ENCODE measurements around the gene MSI2. TPM values are rescaled to one million over a fixed set of nuclear protein-coding genes. Genes with fewer than 3 reads are reported as not detected.
"Not testable (repeated sequence)": the region's sequence is repeated elsewhere in the genome, so short reads cannot be mapped to it uniquely, and the experiment has no call there.

MSI2 gene
- total RNA-seq, 1 donor from 2014 or later: 181 TPM

- H3K4me3 Mint-ChIP-seq (ENCODE audit: low read depth): no peak overlapping the region
- H3K36me3 Mint-ChIP-seq (ENCODE audit: low read depth): peaks cover 68% of the 10 kb centered on the region
- DNase-seq (ENCODE audit: low spot score): no peak
- H3K27ac Mint-ChIP-seq: no peak overlapping the region
- no peaks in the 10 kb centered on the region for H3K9me3 Mint-ChIP-seq
- H3K27me3 Mint-ChIP-seq (ENCODE audit: low read depth): no peaks in the 10 kb centered on the region
- intact Hi-C loops (cut with micrococcal nuclease): loop anchor here (5.0 kb wide), 1 partner anchor 47 kb away; no protein-coding TSS in a partner anchor
- H3K4me1 Mint-ChIP-seq (ENCODE audit: low read depth): peaks cover 45% of the 10 kb centered on the region
Measured at GRCh38 chr17:57289130-57289529, 32.8 kb downstream of the MSI2 start.

DNA sequence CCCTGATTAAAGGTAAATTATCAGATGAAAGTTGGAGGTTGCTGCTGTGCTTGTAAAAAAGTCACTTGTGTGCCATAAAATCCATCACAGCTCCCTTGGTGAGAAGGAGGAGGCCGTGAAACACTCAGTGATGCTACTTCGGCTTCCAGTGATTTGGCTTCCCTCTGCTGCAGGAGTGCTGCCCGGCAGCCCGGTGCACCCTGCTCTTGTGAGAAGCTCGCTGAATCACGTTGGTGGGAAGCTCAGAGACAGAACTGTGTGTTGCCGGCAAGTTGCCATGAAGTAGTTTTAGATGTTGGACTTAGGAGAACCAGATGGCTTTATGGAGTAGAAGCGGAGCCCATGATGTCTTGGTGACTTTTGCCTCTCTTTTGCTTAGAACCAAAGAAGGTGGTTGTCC lies 33.3 kb downstream of the MSI2 start:
- H3K4me1 Mint-ChIP-seq (ENCODE audit: low read depth): peaks cover 45% of the 10 kb centered on the region
- DNase-seq (ENCODE audit: low spot score): no peak
- H3K9me3 Mint-ChIP-seq: no peaks in the 10 kb centered on the region
- peaks cover 70% of the 10 kb centered on the region for H3K36me3 Mint-ChIP-seq (ENCODE audit: low read depth)
- H3K27me3 Mint-ChIP-seq (ENCODE audit: low read depth): no peaks in the 10 kb centered on the region
- H3K27ac Mint-ChIP-seq: no peak overlapping the region
- intact Hi-C loops (cut with micrococcal nuclease): loop anchor here (5.0 kb wide), 1 partner anchor 47 kb away; no protein-coding TSS in a partner anchor
- no peak overlapping the region for H3K4me3 Mint-ChIP-seq (ENCODE audit: low read depth)

DNA sequence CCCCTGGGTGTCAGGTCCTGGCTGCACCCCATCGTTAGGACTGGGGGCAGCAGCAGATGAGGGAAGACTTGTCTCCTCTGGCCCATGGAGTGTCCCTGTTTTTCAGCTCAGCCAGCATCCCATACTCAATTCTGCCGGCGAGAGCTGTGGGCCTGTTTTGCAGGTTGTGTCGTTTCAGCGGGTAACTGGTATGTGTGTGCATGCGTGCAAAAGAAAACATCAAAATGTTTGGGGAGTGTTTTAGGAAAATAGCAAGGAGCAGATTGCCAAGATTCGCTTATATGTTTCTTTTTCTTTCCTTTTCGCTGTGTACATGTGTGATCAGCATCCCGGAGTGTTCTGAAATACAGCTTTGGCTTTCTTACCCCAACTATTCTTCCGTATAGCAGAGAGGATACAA lies 34.7 kb downstream of the MSI2 start:
- H3K36me3 Mint-ChIP-seq (ENCODE audit: low read depth): peaks cover 80% of the 10 kb centered on the region
- H3K9me3 Mint-ChIP-seq: no peaks in the 10 kb centered on the region
- H3K4me3 Mint-ChIP-seq (ENCODE audit: low read depth): no peak overlapping the region
- H3K4me1 Mint-ChIP-seq (ENCODE audit: low read depth): peaks cover 42% of the 10 kb centered on the region
- DNase-seq (ENCODE audit: low spot score): no peak
- intact Hi-C loops (cut with micrococcal nuclease): no loop called here
- H3K27me3 Mint-ChIP-seq (ENCODE audit: low read depth): no peaks in the 10 kb centered on the region
- H3K27ac Mint-ChIP-seq: no peak overlapping the region

DNA sequence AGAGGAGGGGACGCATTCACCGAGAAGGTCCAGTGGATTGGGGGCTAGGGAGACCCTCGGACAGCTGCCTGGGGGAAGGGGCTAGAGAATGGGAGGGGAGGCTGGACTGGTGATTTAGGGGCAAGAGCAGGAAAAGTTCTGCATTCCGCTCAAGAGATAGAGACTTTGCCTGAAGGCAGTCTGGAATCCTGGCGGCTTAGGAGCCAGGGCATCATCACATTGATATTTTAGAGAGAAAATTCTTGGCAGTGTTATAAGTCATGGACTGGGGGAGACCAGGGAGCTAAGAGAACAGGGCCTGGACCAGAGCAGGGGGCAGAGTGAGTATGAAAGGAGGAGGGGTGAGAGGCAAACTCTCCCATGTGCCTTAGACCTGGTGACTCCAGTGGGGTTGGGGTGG lies 35.8 kb downstream of the MSI2 start:
- Mint-ChIP-seq H3K4me1 (ENCODE audit: low read depth) (peaks cover 33% of the 10 kb centered on the region), H3K9me3 (no peaks in the 10 kb centered on the region), H3K27me3 (ENCODE audit: low read depth) (no peaks in the 10 kb centered on the region), H3K4me3 (ENCODE audit: low read depth) (no peak overlapping the region), H3K36me3 (ENCODE audit: low read depth) (peaks cover 82% of the 10 kb centered on the region), H3K27ac (no peak overlapping the region)
- no peak for DNase-seq (ENCODE audit: low spot score)
- intact Hi-C loops (cut with micrococcal nuclease): no loop called here

- peaks cover 24% of the 10 kb centered on the region for H3K4me1 Mint-ChIP-seq (ENCODE audit: low read depth)
- intact Hi-C loops (cut with micrococcal nuclease): no loop called here
Measured at GRCh38 chr17:57293077-57293476, 36.8 kb downstream of the MSI2 start.

DNA sequence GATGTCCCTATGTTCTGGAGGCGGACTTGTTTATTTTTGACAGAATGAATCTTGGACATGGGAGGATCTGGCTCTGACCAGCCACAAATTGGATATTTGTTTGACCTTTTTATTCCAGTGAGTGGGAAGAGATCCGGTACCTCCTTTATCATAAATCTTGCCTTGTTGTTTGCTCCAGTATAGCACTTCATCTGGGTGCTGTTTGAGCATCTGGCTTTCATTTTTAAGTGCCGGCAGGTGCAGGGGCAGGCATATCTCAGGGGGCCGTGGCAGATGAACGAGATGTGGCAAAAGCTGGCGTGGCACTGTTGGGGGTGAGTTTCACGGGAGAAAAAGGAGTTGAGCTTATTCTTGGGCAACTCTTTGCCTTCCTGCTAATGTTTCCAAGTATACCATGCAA lies 37.8 kb downstream of the MSI2 start:
- Mint-ChIP-seq H3K27ac (no peak overlapping the region), H3K4me1 (ENCODE audit: low read depth) (peaks cover 19% of the 10 kb centered on the region), H3K9me3 (peaks cover 18% of the 10 kb centered on the region), H3K36me3 (ENCODE audit: low read depth) (peaks cover 86% of the 10 kb centered on the region), H3K4me3 (ENCODE audit: low read depth) (no peak overlapping the region), H3K27me3 (ENCODE audit: low read depth) (no peaks in the 10 kb centered on the region)
- DNase-seq (ENCODE audit: low spot score): no peak
- intact Hi-C loops (cut with micrococcal nuclease): no loop called here

More at GRCh38 chr17:57293077-57293476, 36.8 kb downstream of the MSI2 start:
- DNase-seq (ENCODE audit: low spot score): no peak
- Mint-ChIP-seq H3K27ac (no peak overlapping the region), H3K36me3 (ENCODE audit: low read depth) (peaks cover 83% of the 10 kb centered on the region), H3K27me3 (ENCODE audit: low read depth) (no peaks in the 10 kb centered on the region), H3K9me3 (peaks cover 8% of the 10 kb centered on the region), H3K4me3 (ENCODE audit: low read depth) (no peak overlapping the region)

DNA sequence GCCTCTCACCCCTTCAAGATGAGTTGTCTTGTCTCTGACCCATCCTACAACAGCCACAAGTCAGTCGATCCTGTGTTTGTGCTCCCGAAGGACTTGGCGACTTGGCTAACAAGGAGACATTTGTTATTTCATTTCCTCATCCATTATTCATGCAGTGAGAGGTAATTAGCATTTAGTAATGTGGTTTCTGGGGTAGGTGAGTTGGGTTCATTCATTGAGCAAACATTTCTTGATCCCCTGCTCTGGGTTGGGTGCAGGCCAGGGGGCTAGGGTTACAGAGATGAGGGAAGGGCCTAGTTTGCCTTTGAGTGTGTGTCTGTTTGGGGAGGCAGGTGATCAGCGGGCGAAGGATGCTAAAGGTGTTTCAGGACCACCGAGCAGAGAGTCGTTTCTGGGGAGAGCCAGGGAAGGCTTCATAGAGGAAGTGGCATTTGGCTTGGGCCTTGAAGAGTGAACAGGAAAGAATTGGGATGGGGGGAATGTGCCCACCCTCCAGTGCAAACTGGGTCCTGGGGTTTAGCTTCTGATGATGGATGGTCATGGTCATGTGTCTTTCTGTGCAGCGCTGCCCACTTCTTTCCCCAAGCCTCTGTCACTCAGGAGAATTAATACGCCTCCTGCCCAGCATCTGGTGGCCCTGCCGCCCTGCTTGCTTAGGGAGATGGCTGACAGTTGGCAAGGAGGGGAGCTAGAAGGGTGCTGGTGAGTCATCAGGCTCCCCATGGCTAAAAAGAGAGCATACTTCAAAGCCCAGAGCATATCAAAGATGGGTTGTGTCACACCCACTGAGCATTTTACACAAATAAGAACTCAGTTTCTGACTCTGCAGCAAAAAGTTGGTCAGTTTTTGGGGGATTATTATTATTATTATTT lies 38.5 kb downstream of the MSI2 start:
- no peak for DNase-seq (ENCODE audit: low spot score)

DNA sequence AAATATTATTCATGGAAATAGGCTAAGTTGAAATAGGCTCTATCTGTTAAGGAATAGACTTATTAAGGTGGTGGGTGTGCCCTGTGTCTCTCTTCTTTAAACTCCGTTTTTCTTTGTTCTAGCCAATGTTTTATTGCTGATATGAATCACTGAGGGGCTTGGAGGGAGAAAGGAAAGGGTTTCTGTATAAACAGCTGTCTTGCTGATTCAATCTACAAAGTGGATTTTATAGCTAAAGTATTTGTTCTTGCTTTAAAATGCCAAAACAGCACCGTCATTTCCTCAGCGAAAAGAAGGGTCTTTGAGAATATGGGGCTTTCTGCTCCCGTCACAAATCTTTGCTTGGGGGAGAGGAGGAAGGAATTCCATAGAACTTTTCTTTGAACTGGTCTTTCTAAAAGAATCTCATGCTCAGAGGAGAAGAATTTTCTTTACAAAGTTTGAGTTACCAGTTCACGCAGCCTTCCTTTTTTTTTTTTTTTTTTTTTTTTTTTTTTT lies 39.3 kb downstream of the MSI2 start:
- DNase-seq (ENCODE audit: low spot score): no peak
- intact Hi-C loops (cut with micrococcal nuclease): no loop called here
- Mint-ChIP-seq H3K4me1 (ENCODE audit: low read depth) (peaks cover 19% of the 10 kb centered on the region), H3K27ac (peak overlapping the region; percentile 10), H3K9me3 (peaks cover 30% of the 10 kb centered on the region), H3K4me3 (ENCODE audit: low read depth) (no peak overlapping the region), H3K36me3 (ENCODE audit: low read depth) (peaks cover 91% of the 10 kb centered on the region), H3K27me3 (ENCODE audit: low read depth) (no peaks in the 10 kb centered on the region)

More for the DNA sequence above, 38.5 kb downstream of the MSI2 start:
- H3K27ac Mint-ChIP-seq: peak overlapping the region; percentile 50
- H3K4me3 Mint-ChIP-seq (ENCODE audit: low read depth): no peak overlapping the region
- intact Hi-C loops (cut with micrococcal nuclease): no loop called here
- peaks cover 19% of the 10 kb centered on the region for H3K4me1 Mint-ChIP-seq (ENCODE audit: low read depth)
- H3K9me3 Mint-ChIP-seq: peaks cover 23% of the 10 kb centered on the region
- no peaks in the 10 kb centered on the region for H3K27me3 Mint-ChIP-seq (ENCODE audit: low read depth)
- peaks cover 86% of the 10 kb centered on the region for H3K36me3 Mint-ChIP-seq (ENCODE audit: low read depth)

- no peak for DNase-seq (ENCODE audit: low spot score)
- intact Hi-C loops (cut with micrococcal nuclease): no loop called here
- Mint-ChIP-seq H3K9me3 (peaks cover 35% of the 10 kb centered on the region), H3K4me3 (ENCODE audit: low read depth) (no peak overlapping the region), H3K27me3 (ENCODE audit: low read depth) (no peaks in the 10 kb centered on the region), H3K36me3 (ENCODE audit: low read depth) (peaks cover 92% of the 10 kb centered on the region), H3K4me1 (ENCODE audit: low read depth) (peaks cover 19% of the 10 kb centered on the region), H3K27ac (no peak overlapping the region)
Measured at GRCh38 chr17:57296231-57296630, 39.9 kb downstream of the MSI2 start.

- Mint-ChIP-seq H3K4me1 (ENCODE audit: low read depth) (peaks cover 28% of the 10 kb centered on the region), H3K4me3 (ENCODE audit: low read depth) (no peak overlapping the region), H3K9me3 (peaks cover 35% of the 10 kb centered on the region), H3K27ac (no peak overlapping the region), H3K27me3 (ENCODE audit: low read depth) (no peaks in the 10 kb centered on the region), H3K36me3 (ENCODE audit: low read depth) (peaks cover 88% of the 10 kb centered on the region)
- no peak for DNase-seq (ENCODE audit: low spot score)
- intact Hi-C loops (cut with micrococcal nuclease): no loop called here
Measured at GRCh38 chr17:57299176-57299575, 42.9 kb downstream of the MSI2 start.

DNA sequence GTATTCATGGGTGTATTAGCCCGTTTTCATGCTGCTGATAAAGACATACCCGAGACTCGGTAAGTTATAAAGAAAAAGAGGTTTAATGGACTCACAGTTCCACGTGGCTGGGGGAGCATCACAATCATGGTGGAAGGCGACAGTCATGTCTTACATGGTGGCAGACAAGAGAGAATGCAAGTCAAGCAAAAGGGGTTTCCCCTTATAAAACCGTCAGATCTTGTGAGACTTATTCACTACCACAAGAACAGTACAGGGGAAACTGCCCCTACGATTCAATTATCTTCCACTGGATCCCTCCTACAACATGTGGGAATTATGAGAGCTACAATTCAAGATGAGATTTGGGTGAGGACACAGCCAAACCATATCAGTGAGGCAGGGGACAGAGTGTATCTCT lies 44.3 kb downstream of the MSI2 start:
- H3K4me3 Mint-ChIP-seq (ENCODE audit: low read depth); intact Hi-C loops (cut with micrococcal nuclease); DNase-seq (ENCODE audit: low spot score); H3K27me3 Mint-ChIP-seq (ENCODE audit: low read depth); H3K27ac Mint-ChIP-seq: not testable (repeated sequence)
- Mint-ChIP-seq H3K4me1 (ENCODE audit: low read depth) (peaks cover 14% of the 10 kb centered on the region), H3K9me3 (peaks cover 35% of the 10 kb centered on the region), H3K36me3 (ENCODE audit: low read depth) (peaks cover 74% of the 10 kb centered on the region)

DNA sequence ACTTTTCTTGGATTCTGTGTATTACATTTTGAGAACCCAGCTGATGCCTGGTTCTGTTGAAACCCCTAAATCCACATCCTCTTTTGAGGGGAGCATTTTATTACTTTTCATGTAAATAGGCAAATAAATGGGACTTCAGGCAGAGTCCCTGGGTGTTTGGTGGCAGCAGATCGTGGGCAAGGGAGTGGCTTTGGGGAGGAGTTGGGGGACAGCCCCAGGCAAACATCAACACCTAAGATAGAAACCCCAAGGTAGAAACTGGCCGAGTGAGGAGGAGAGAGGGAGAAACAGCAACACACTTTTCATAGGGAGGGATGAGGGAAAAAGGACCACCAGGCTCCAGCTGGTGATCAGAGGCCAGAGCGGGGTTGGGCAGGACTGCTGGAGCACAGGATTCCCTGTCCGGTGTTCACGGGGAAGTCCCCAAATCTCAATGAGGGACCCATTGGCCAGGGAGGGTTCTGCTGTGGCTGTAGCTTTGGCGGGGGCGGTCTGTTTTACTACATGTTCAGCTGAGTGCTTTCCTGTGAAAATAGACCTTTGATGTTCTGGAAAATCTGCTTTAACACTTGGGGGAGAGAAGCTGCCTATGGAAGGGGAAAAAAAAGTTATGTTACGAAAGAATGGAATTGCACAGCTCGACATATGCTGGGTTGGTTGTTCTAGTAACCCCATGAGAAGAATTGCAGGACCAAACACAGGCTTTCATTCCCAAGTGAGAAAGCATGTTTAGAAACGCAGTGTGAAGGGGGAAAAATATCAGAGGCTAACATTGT lies 46.6 kb downstream of the MSI2 start:
- intact Hi-C loops (cut with micrococcal nuclease): no loop called here
- no peak for DNase-seq (ENCODE audit: low spot score)
- Mint-ChIP-seq H3K4me1 (ENCODE audit: low read depth) (peaks cover 17% of the 10 kb centered on the region), H3K27ac (peak overlapping the region; percentile 36), H3K9me3 (peaks cover 29% of the 10 kb centered on the region), H3K36me3 (ENCODE audit: low read depth) (peaks cover 62% of the 10 kb centered on the region), H3K4me3 (ENCODE audit: low read depth) (no peak overlapping the region), H3K27me3 (ENCODE audit: low read depth) (no peaks in the 10 kb centered on the region)

Measured in activated T-helper 2 cell treated with anti-CD3 and anti-CD28 coated beads, Interferon-gamma antibody, Interleukin-2, Interleukin-4, amounts not matched to agents 10 μg/mL and 5 μg/mL and 100 μg/mL, durations not matched to agents 14 hours and 24 hours and 36 hours (primary cell).